NB4 (cell line): Measurements from ENCODE around the gene LYRM2.

Experiments used
- POLR2A ChIP-seq: IDR thresholded peaks from 2 replicates; pipeline ENCODE4 v1.6.1; 2011; ENCODE audit warnings: mild to moderate bottlenecking; ENCODE audit not compliant: insufficient read length; ENCODE audit errors: extremely low read depth
- TF ChIP-seq, protein P1 (sequence below): IDR thresholded peaks from one replicate; pipeline ENCODE4 v1.5.1; 2012; ENCODE audit warnings: low read depth, low read length
- TF ChIP-seq, protein P2 (sequence below): IDR thresholded peaks from 2 replicates; pipeline ENCODE4 v1.6.1; 2011; ENCODE audit warnings: low read depth, low read length

DNA sequence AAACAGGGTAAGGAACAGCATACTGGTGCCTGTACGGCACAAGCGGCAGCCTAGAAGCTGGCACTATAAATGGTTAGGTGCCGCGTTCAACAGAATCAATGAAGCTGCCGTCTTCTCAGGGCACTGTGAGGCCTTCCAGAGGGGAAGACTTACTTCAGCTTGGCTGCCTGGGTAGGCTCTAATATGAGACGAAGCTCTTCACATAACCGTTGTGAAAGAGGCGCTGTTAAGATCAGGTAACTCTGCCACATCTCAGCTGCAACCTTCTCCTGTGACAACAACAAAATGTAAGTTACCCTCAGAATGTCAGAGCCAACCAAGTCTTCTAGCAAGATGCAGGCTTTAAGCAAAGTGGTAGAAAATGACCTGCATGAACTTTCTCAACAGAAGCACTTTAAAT lies 12.0 kb upstream of the LYRM2 start:
- TF ChIP-seq POLR2A: no peak
- TF ChIP-seq, protein P1, sequence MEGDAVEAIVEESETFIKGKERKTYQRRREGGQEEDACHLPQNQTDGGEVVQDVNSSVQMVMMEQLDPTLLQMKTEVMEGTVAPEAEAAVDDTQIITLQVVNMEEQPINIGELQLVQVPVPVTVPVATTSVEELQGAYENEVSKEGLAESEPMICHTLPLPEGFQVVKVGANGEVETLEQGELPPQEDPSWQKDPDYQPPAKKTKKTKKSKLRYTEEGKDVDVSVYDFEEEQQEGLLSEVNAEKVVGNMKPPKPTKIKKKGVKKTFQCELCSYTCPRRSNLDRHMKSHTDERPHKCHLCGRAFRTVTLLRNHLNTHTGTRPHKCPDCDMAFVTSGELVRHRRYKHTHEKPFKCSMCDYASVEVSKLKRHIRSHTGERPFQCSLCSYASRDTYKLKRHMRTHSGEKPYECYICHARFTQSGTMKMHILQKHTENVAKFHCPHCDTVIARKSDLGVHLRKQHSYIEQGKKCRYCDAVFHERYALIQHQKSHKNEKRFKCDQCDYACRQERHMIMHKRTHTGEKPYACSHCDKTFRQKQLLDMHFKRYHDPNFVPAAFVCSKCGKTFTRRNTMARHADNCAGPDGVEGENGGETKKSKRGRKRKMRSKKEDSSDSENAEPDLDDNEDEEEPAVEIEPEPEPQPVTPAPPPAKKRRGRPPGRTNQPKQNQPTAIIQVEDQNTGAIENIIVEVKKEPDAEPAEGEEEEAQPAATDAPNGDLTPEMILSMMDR: no peak
- TF ChIP-seq, protein P2, sequence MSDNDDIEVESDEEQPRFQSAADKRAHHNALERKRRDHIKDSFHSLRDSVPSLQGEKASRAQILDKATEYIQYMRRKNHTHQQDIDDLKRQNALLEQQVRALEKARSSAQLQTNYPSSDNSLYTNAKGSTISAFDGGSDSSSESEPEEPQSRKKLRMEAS: no peak
